Adipocyte (in vitro differentiated cells): ENCODE measurements around the gene ANKRD18A.

ENCODE experiments used
- DNase-seq: peaks from one replicate; pipeline ENCODE4 v3.0.0-alpha.2; 2015; ENCODE audit warnings: low read depth
- H3K27me3 ChIP-seq: replicated peaks from 2 replicates; pipeline ENCODE4 v1.7.0; 2013; ENCODE audit warnings: mild to moderate bottlenecking, low read length, moderate library complexity; ENCODE audit not compliant: control insufficient read depth, insufficient read depth
- H3K36me3 ChIP-seq: 2 replicates; pipeline ENCODE4 v1.7.0; 2013; ENCODE audit warnings: low read length, mild to moderate bottlenecking, moderate library complexity; ENCODE audit not compliant: control insufficient read depth, insufficient read depth, severe bottlenecking
- H3K4me1 ChIP-seq: 2 replicates; pipeline ENCODE4 v1.7.0; 2013; ENCODE audit warnings: mild to moderate bottlenecking, low read length, moderate library complexity; ENCODE audit not compliant: control insufficient read depth, insufficient read depth
- H3K4me3 ChIP-seq: 2 replicates; pipeline ENCODE4 v1.7.0; 2013; ENCODE audit warnings: mild to moderate bottlenecking, low read length, moderate library complexity
- H3K9ac ChIP-seq: 2 replicates; pipeline ENCODE4 v1.7.0; 2013; ENCODE audit warnings: mild to moderate bottlenecking, low read length, moderate library complexity
- H3K9me3 ChIP-seq: 2 replicates; pipeline ENCODE4 v1.7.0; 2013; ENCODE audit warnings: mild to moderate bottlenecking, low read length, moderate library complexity; ENCODE audit not compliant: control insufficient read depth

The ANKRD18A gene

GRCh38 chr9:38620483-38621433 lies at the start of gene ANKRD18A:
Gene ANKRD18A, minus strand, starts transcription at chr9:38620596. Its CDS starts 311 bp downstream, at chr9:38620285.
- Histone ChIP-seq H3K27me3 (peaks cover 35% of the 10 kb centered on the region), H3K4me3 (peak within 1 kb of the TSS; percentile 23), H3K9me3 (peaks cover 25% of the 10 kb centered on the region), H3K9ac (no peak within 1 kb of the TSS), H3K4me1 (no peaks in the 10 kb centered on the region), H3K36me3 (no peaks in the 10 kb centered on the region)
- DNase-seq = peak; percentile 95

- Histone ChIP-seq H3K9ac (no peak overlapping the region), H3K27me3 (peaks cover 6% of the 10 kb centered on the region), H3K9me3 (no peaks in the 10 kb centered on the region), H3K36me3 (no peaks in the 10 kb centered on the region), H3K4me3 (no peak overlapping the region), H3K4me1 (no peaks in the 10 kb centered on the region)
- no peak for DNase-seq
These were observed 48.5 kb upstream of the ANKRD18A start for GRCh38 chr9:38668791-38669466.

DNA sequence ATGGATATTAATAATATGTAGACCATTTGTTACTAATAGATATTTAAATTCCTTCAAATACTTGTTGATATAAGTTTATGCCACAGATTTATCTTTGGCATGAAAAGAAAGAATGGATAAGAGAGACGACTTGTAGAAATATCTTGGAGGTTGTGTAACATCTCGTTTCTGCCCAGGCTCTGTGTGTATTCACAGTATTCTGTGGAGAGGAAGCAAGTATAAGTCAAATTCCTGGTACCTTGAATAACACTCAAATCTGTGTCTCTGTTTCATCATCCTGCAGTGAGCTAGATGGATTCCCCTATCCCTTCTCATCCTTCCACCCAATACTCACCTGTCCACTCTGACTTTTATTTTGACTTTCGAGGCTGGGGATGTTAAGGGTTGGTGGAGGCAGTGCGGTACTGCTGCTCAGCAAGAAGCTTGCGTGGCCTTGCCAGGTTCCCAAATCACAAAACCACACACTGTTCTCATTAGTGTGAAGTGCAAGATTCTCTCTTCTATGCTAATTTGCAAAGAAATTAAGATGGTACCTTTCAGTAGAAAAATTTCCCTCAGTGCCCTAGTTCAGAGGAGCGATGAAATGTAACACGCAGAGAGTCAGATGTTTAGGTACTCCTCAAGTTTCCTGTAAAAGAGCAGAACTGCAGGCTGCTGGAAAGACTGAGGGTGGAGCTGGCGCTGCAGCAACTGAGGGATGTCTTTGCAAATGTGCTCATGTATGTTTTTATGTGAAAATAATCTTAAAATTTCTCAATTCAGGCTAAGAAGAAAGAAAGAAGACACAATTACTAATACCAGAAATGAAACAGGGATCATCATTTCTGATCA lies 42.6 kb upstream of the ANKRD18A start:
- H3K36me3 ChIP-seq = no peaks in the 10 kb centered on the region
- peaks cover 8% of the 10 kb centered on the region for H3K27me3 ChIP-seq
- H3K4me3 ChIP-seq = no peak overlapping the region
- H3K9me3 ChIP-seq = no peaks in the 10 kb centered on the region
- H3K9ac ChIP-seq = no peak overlapping the region
- DNase-seq = peak; percentile 80
- no peaks in the 10 kb centered on the region for H3K4me1 ChIP-seq

DNA sequence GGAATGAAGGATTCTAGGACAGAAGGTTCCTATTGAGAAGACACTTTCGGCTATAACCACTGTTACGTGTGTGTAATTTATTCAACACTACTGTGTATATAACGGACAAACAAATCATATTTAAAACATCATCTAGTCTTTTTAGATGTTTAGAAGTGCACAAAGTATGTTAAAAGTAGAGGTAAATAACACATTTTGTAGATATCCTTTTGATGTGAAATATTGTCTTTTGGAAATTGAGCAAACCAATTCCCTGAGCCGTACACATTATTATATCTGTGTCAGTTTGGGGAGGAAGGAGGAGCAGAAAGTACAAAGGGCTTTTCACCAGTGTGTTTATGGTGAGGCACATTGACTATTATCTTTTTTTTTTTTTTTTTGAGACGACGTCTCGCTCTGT lies 39.1 kb upstream of the ANKRD18A start:
- no peak for DNase-seq
- no peaks in the 10 kb centered on the region for H3K36me3 ChIP-seq
- H3K4me3 ChIP-seq = no peak overlapping the region
- peaks cover 10% of the 10 kb centered on the region for H3K27me3 ChIP-seq
- no peaks in the 10 kb centered on the region for H3K4me1 ChIP-seq
- H3K9me3 ChIP-seq = no peaks in the 10 kb centered on the region
- H3K9ac ChIP-seq = no peak overlapping the region

DNA sequence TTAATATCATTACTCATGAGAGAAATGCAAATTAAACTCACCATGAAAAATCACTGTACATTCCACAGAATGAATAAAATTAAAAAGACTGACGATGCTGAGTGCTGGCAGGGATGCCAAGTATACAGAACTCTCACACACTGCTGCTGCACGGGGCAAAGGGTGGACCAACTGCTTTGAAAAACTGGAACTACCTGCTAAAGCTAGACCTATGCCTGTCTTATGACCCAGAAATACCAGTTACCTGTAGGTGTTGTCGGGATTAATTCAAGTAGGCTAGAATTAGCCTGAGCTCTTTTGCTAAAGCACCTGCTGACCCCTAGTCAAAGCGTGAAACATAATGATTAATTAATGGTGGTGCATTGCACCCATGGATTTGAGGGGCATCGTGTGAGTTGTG lies 36.5 kb upstream of the ANKRD18A start:
- Histone ChIP-seq H3K9ac (no peak overlapping the region), H3K9me3 (no peaks in the 10 kb centered on the region), H3K4me3 (no peak overlapping the region), H3K36me3 (no peaks in the 10 kb centered on the region), H3K27me3 (peaks cover 19% of the 10 kb centered on the region), H3K4me1 (no peaks in the 10 kb centered on the region)
- no peak for DNase-seq

DNA sequence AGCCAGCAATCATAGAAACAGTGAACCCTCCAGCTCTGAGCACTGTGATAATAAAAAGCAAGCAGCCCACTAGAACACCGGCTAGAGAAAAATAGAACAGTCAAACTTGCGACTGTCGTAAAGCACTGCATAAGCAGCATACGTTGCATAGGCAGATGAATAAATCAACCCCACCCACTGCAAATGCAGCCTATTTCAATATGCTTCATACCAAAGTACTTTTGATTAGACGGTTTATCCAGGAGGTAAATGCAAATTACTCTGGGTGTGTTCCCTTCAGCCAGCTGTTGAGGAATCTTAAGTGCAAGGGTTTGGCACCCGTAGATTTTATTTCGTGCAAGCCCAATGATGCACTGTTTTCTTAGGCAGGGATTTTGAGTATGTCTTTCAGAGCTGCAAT lies 32.1 kb upstream of the ANKRD18A start:
- H3K9ac ChIP-seq = no peak overlapping the region
- peaks cover 4% of the 10 kb centered on the region for H3K9me3 ChIP-seq
- no peaks in the 10 kb centered on the region for H3K36me3 ChIP-seq
- DNase-seq = no peak
- peaks cover 4% of the 10 kb centered on the region for H3K4me1 ChIP-seq
- H3K27me3 ChIP-seq = peaks cover 25% of the 10 kb centered on the region
- H3K4me3 ChIP-seq = no peak overlapping the region

- DNase-seq = no peak
- Histone ChIP-seq H3K9ac (no peak overlapping the region), H3K4me3 (no peak overlapping the region)
These were observed 31.6 kb upstream of the ANKRD18A start for GRCh38 chr9:38652044-38652443.

GRCh38 chr9:38651400-38652042 lies 31.1 kb upstream of the ANKRD18A start:
- DNase-seq = no peak
- no peak overlapping the region for H3K4me3 ChIP-seq

More at GRCh38 chr9:38652044-38652443, 31.6 kb upstream of the ANKRD18A start:
- Histone ChIP-seq H3K9me3 (peaks cover 4% of the 10 kb centered on the region), H3K4me1 (peaks cover 4% of the 10 kb centered on the region), H3K27me3 (peaks cover 25% of the 10 kb centered on the region), H3K36me3 (no peaks in the 10 kb centered on the region)

GRCh38 chr9:38650564-38650963 lies 30.2 kb upstream of the ANKRD18A start:
- DNase-seq = no peak
- H3K9me3 ChIP-seq = peaks cover 4% of the 10 kb centered on the region
- no peak overlapping the region for H3K4me3 ChIP-seq
- no peak overlapping the region for H3K9ac ChIP-seq
- H3K4me1 ChIP-seq = peaks cover 4% of the 10 kb centered on the region
- no peaks in the 10 kb centered on the region for H3K36me3 ChIP-seq
- H3K27me3 ChIP-seq = peaks cover 22% of the 10 kb centered on the region

More at GRCh38 chr9:38651400-38652042, 31.1 kb upstream of the ANKRD18A start:
- Histone ChIP-seq H3K4me1 (peaks cover 4% of the 10 kb centered on the region), H3K9me3 (peaks cover 4% of the 10 kb centered on the region), H3K27me3 (peaks cover 23% of the 10 kb centered on the region), H3K9ac (no peak overlapping the region), H3K36me3 (no peaks in the 10 kb centered on the region)

GRCh38 chr9:38649731-38650363 lies 29.5 kb upstream of the ANKRD18A start:
- Histone ChIP-seq H3K9ac (no peak overlapping the region), H3K27me3 (peaks cover 22% of the 10 kb centered on the region), H3K4me3 (no peak overlapping the region), H3K4me1 (peaks cover 4% of the 10 kb centered on the region), H3K9me3 (peaks cover 4% of the 10 kb centered on the region), H3K36me3 (no peaks in the 10 kb centered on the region)
- no peak for DNase-seq
